GM18868 (cell line): ENCODE measurements around the gene SEMA3A.
"Not testable (repeated sequence)": the region's sequence is repeated elsewhere in the genome, so short reads cannot be mapped to it uniquely, and the experiment has no call there.

ENCODE experiments used
- ATAC-seq: cut with Tn5 transposase; IDR thresholded peaks from one replicate; pipeline ENCODE4 v1.9.1; 2021; ENCODE audit warnings: mild to moderate bottlenecking, moderate library complexity; ENCODE audit not compliant: unreplicated experiment

SEMA3A gene

GRCh38 chr7:84157171-84157570 lies 37.4 kb downstream of the SEMA3A start:
- no peak for ATAC-seq

DNA sequence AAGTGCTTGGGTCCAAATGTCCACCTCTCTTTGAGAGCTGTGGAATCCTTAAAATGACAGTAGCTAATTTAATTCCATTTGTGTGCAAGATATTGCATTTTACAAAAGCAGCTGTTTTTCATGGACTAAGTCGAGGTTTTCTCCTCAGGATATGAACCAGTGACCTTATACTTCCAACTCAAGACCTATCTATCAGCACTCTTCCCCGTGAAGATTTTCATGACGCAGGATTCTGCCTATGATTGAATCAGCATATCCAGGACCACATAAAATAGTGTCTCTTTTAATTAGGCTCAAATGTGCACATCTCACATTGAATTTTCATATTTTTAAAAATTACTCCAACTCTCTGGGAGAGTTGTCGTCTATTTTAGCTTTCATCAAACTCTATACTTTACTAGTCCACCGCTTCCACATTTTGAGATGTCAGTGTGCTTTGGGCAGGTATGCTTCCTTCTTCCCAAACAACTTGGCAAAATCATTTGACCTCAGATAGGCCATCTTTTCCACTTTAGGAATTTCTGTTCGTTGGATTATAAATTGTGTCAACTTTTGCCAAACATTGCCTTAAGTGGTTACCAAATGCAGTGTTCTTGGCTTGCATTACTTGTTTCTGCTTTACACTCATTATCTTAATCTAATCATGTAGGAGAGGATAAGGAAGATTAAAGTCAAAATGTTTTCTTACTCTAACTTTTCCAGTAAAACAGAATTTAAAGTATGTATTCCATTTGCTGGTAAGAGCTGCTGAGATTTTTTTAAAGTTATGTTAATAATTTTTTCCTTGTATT lies 39.4 kb downstream of the SEMA3A start:
- ATAC-seq = no peak

DNA sequence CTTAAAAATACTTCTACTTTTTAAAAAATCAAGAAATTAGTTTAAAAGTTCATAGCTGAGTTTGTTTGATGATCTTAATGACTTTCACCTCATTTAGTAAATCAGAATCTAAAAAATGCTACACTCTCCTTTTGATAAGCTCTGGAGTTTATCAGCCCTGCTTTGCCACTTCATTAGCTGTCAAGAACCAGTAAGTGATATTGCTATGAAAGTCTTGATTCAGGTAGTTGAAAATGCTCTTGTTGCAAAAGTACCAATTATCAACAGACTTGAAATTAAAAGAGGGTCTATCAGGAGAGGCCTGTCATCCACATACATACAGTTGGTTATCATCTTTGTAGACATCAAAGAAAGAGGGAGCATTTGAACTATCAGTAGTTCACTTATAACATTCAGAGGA lies 41.6 kb downstream of the SEMA3A start:
- ATAC-seq = no peak

DNA sequence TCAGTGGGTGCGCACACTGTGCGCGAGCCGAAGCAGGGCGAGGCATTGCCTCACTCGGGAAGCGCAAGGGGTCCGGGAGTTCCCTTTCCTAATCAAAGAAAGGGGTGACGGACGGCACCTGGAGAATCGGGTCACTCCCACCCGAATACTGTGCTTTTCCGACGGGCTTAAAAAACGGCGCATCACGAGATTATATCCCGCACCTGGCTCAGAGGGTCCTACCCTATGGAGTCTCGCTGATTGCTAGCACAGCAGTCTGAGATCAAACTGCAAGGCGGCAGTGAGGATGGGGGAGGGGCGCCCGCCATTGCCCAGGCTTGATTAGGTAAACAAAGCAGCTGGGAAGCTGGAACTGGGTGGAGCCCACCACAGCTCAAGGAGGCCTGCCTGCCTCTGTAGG lies 44.2 kb downstream of the SEMA3A start:
- ATAC-seq = not testable (repeated sequence)

- no peak for ATAC-seq
Measured at GRCh38 chr7:84149573-84149972, 45.0 kb downstream of the SEMA3A start.

- no peak for ATAC-seq
Measured at GRCh38 chr7:84145892-84146291, 48.7 kb downstream of the SEMA3A start.

DNA sequence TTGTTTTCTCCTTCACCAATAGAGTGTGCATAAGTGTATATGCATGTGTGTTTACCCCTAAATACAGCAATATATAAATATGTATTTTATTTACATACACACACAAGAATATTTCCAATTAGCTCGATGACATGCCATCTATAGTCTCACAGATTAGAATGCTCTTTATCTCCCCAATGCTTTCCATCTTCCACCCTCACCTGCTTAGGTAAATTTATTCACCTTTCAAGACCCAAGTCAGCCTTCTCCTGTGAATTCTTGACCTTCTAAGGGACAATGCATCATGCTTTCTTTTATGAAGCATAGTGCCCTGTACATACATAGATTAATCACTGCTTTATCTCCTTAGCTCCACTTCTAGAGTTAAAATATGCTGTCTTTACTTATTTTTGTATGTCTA lies 49.7 kb downstream of the SEMA3A start:
- ATAC-seq = no peak

- ATAC-seq = no peak
Measured at GRCh38 chr7:84144480-84144879, 50.1 kb downstream of the SEMA3A start.

- ATAC-seq = no peak
Measured at GRCh38 chr7:84142726-84143125, 51.9 kb downstream of the SEMA3A start.

- no peak for ATAC-seq
Measured at GRCh38 chr7:84139986-84140729, 54.4 kb downstream of the SEMA3A start.

- ATAC-seq = no peak
Measured at GRCh38 chr7:84138411-84138810, 56.2 kb downstream of the SEMA3A start.

GRCh38 chr7:84137812-84138211 lies 56.8 kb downstream of the SEMA3A start:
- ATAC-seq = no peak

GRCh38 chr7:84136809-84137208 lies 57.8 kb downstream of the SEMA3A start:
- ATAC-seq = no peak

DNA sequence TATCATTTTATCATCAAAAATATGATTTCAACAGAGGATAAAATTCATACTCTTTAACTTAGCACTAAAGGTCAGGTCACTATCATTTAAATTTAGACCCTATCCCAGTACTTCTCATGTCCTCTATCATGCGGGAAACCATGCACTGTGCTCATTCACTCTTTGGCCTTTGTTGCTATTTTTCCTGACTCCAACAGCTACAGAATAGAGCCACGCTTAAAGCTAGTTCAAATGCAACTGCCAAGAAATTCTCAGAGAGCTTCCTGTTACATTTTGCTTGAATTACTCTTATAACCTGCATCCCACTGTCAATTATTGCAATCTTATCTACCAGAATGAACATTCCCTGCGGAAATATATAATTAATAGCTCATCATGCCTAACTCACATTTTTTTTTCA lies 58.3 kb downstream of the SEMA3A start:
- no peak for ATAC-seq

- no peak for ATAC-seq
Measured at GRCh38 chr7:84134169-84134568, 60.4 kb downstream of the SEMA3A start.

GRCh38 chr7:84125654-84126053 lies 68.9 kb downstream of the SEMA3A start:
- ATAC-seq = no peak

- no peak for ATAC-seq
Measured at GRCh38 chr7:84123965-84124547, 70.5 kb downstream of the SEMA3A start.

- no peak for ATAC-seq
Measured at GRCh38 chr7:84122582-84123360, 71.8 kb downstream of the SEMA3A start.

- no peak for ATAC-seq
Measured at GRCh38 chr7:84117304-84117703, 77.3 kb downstream of the SEMA3A start.

GRCh38 chr7:84113906-84114850 lies 80.4 kb downstream of the SEMA3A start:
- ATAC-seq = no peak
